WTC11 (cell line): ENCODE data around the gene EFCAB13.

Experiments used
- ARID4B ChIP-seq: sonication (generic); formaldehyde crosslinking; IDR thresholded peaks from 2 replicates; pipeline ENCODE4 v1.8.0; 2023; ENCODE audit warnings: missing genetic modification reagents, mild to moderate bottlenecking, borderline replicate concordance
- ATF3 ChIP-seq: sonication (generic); formaldehyde crosslinking; conservative IDR thresholded peaks from 2 replicates; pipeline ENCODE4 v1.8.1; 2022; ENCODE audit warnings: mild to moderate bottlenecking, missing genetic modification reagents
- CTCF ChIP-seq: fragments of 200-600 bp; IDR thresholded peaks from 2 replicates; pipeline ENCODE4 v1.8.0; 2022; ENCODE audit warnings: antibody characterized with exemption
- HMGXB4 ChIP-seq: sonication (generic); formaldehyde crosslinking; IDR thresholded peaks from 2 replicates; pipeline ENCODE4 v1.8.1; 2023; ENCODE audit warnings: mild to moderate bottlenecking, moderate library complexity, missing genetic modification reagents
- MAX ChIP-seq: sonication (generic); formaldehyde crosslinking; IDR thresholded peaks from 2 replicates; pipeline ENCODE4 v1.8.0; 2022; ENCODE audit warnings: mild to moderate bottlenecking, missing genetic modification reagents
- NFATC4 ChIP-seq: fragments of 250-450 bp; sonication (Bioruptor Pico); IDR thresholded peaks from 2 replicates; pipeline ENCODE4 v1.9.0; 2021; ENCODE audit warnings: mild to moderate bottlenecking
- OVOL2 ChIP-seq: fragments of 250-450 bp; sonication (Bioruptor Pico); IDR thresholded peaks from 2 replicates; pipeline ENCODE4 v1.9.0; 2021; ENCODE audit warnings: mild to moderate bottlenecking, borderline replicate concordance
- SMAD3 ChIP-seq: sonication (generic); formaldehyde crosslinking; IDR thresholded peaks from 2 replicates; pipeline ENCODE4 v1.8.0; 2022; ENCODE audit warnings: missing genetic modification reagents, mild to moderate bottlenecking, borderline replicate concordance
- SP1 ChIP-seq: sonication (generic); formaldehyde crosslinking; conservative IDR thresholded peaks from 2 replicates; pipeline ENCODE4 v1.8.1; 2022; ENCODE audit warnings: missing genetic modification reagents
- ZNF138 ChIP-seq: sonication (generic); formaldehyde crosslinking; conservative IDR thresholded peaks from 2 replicates; pipeline ENCODE4 v1.8.1; 2022; ENCODE audit warnings: mild to moderate bottlenecking, moderate library complexity, missing genetic modification reagents
- ZNF423 ChIP-seq: fragments of 250-450 bp; sonication (Bioruptor Pico); IDR thresholded peaks from 2 replicates; pipeline ENCODE4 v2.1.2; 2022; ENCODE audit warnings: mild to moderate bottlenecking, moderate library complexity
- ZNF425 ChIP-seq: fragments of 250-450 bp; sonication (Bioruptor Pico); conservative IDR thresholded peaks from 2 replicates; pipeline ENCODE4 v1.9.0; 2021; ENCODE audit warnings: mild to moderate bottlenecking

- TF ChIP-seq CTCF (no peak), ZNF423 (CRISPR knock-in tag) (no peak), ZNF425 (no peak), SP1 (CRISPR knock-in tag) (no peak), NFATC4 (CRISPR knock-in tag) (no peak), SMAD3 (CRISPR knock-in tag) (no peak), ZNF138 (CRISPR knock-in tag) (no peak), MAX (CRISPR knock-in tag) (no peak), ARID4B (no peak), ATF3 (CRISPR knock-in tag) (no peak), HMGXB4 (CRISPR knock-in tag) (no peak), OVOL2 (CRISPR knock-in tag) (no peak)
Measured at GRCh38 chr17:47299239-47299910, 24.4 kb upstream of the EFCAB13 start.
